CD14-positive monocyte (primary cell): Measurements from ENCODE around the gene NDST1. TPM values are rescaled to one million over a fixed set of nuclear protein-coding genes. Genes with fewer than 3 reads are reported as not detected.

Experiments
- DNase-seq, 3 donors: peaks; one replicate each; pipeline ENCODE4 v3.0.0-alpha.2; 2011 to 2022
- H2AFZ ChIP-seq: 2 replicates; pipeline ENCODE4 v1.6.0; 2012; ENCODE audit warnings: mild to moderate bottlenecking, low read depth, low read length, inconsistent platforms; ENCODE audit not compliant: insufficient read depth, poor library complexity, severe bottlenecking
- H3K27ac ChIP-seq, 2 donors: 1 replicate in 1 of 2; 2 replicates in 1 of 2; pipeline ENCODE4 v1.5.1; 2012 to 2013; ENCODE audit warnings: low read length in 2 of 2, control low read depth in 1 of 2, inconsistent platforms in 1 of 2, low read depth in 1 of 2, mild to moderate bottlenecking in 1 of 2
- H3K27me3 ChIP-seq, 2 donors: one replicate each; pipeline versions ENCODE4 v1.6.0 to v1.6.1; 2011 to 2013; ENCODE audit warnings: low read length in 2 of 2; ENCODE audit not compliant: control insufficient read depth in 2 of 2, insufficient read depth in 2 of 2
- H3K36me3 ChIP-seq, 2 donors: replicated peaks in 1 of 2; 1 replicate in 1 of 2; 2 replicates in 1 of 2; pipeline versions ENCODE4 v1.5.1 to v1.6.1; 2012 to 2013; ENCODE audit warnings: low read length in 2 of 2, control low read depth in 1 of 2, inconsistent platforms in 1 of 2, mild to moderate bottlenecking in 1 of 2; ENCODE audit not compliant: insufficient read depth in 2 of 2, control insufficient read depth in 1 of 2
- H3K4me1 ChIP-seq, 2 donors: 1 replicate in 1 of 2; 2 replicates in 1 of 2; pipeline versions ENCODE4 v1.5.1 to v1.6.1; 2012 to 2013; ENCODE audit warnings: low read length in 2 of 2, control low read depth in 1 of 2, inconsistent platforms in 1 of 2, mild to moderate bottlenecking in 1 of 2, moderate library complexity in 1 of 2; ENCODE audit not compliant: insufficient read depth in 2 of 2, control insufficient read depth in 1 of 2
- H3K4me2 ChIP-seq: replicated peaks from 2 replicates; pipeline ENCODE3; 2012; ENCODE audit warnings: low read length, moderate library complexity, mild to moderate bottlenecking; ENCODE audit not compliant: poor library complexity, severe bottlenecking; ENCODE audit errors: extremely low read depth
- H3K4me3 ChIP-seq, 3 experiments: fragments of 200-600 bp in 1 of 3; sonication (generic) in 1 of 3; replicated peaks in 1 of 3; 1 replicate in 2 of 3; 2 replicates in 1 of 3; pipeline ENCODE4 v1.5.1; 2011 to 2013; ENCODE audit warnings: low read length in 3 of 3, mild to moderate bottlenecking in 3 of 3, control low read depth in 2 of 3, low read depth in 2 of 3, inconsistent platforms in 1 of 3, moderate library complexity in 1 of 3
- H3K79me2 ChIP-seq: 2 replicates; pipeline ENCODE4 v1.6.0; 2012; ENCODE audit warnings: mild to moderate bottlenecking, control low read depth, inconsistent platforms, low read length, moderate library complexity; ENCODE audit not compliant: insufficient read depth
- H3K9ac ChIP-seq: 2 replicates; pipeline ENCODE4 v1.6.0; 2017; ENCODE audit warnings: low read length, mild to moderate bottlenecking; ENCODE audit not compliant: insufficient read depth, poor library complexity, severe bottlenecking
- H3K9me3 ChIP-seq, 2 donors: replicated peaks in 1 of 2; 1 replicate in 1 of 2; 2 replicates in 1 of 2; pipeline versions ENCODE4 v1.5.1 to v1.6.1; 2012 to 2013; ENCODE audit warnings: low read length in 2 of 2, control low read depth in 1 of 2; ENCODE audit not compliant: control insufficient read depth in 1 of 2, insufficient read depth in 1 of 2
- H4K20me1 ChIP-seq: 2 replicates; pipeline ENCODE4 v1.6.0; 2012; ENCODE audit warnings: mild to moderate bottlenecking, low read length, control low read depth, moderate library complexity; ENCODE audit not compliant: insufficient read depth
- H3K27ac Mint-ChIP-seq, 7 donors: one replicate each; pipeline ENCODE4 v1.8.0; 2020; ENCODE audit warnings: mild to moderate bottlenecking in 7 of 7, mixed read lengths in 7 of 7, moderate library complexity in 6 of 7, inconsistent platforms in 2 of 7
- H3K27me3 Mint-ChIP-seq, 3 donors: one replicate each; pipeline ENCODE4 v1.8.0; 2021 to 2022; ENCODE audit warnings: low read depth in 3 of 3, mild to moderate bottlenecking in 3 of 3, mixed read lengths in 3 of 3, moderate library complexity in 3 of 3, inconsistent platforms in 1 of 3
- H3K36me3 Mint-ChIP-seq, 2 donors: one replicate each; pipeline ENCODE4 v1.8.0; 2020; ENCODE audit warnings: mixed read lengths in 2 of 2, inconsistent platforms in 1 of 2, mild to moderate bottlenecking in 1 of 2
- H3K4me1 Mint-ChIP-seq: one replicate; pipeline ENCODE4 v1.8.0; 2020; ENCODE audit warnings: mild to moderate bottlenecking, mixed read lengths
- H3K4me3 Mint-ChIP-seq, 2 donors: one replicate each; pipeline ENCODE4 v1.8.0; 2020; ENCODE audit warnings: mild to moderate bottlenecking in 2 of 2, mixed read lengths in 2 of 2, moderate library complexity in 1 of 2
- H3K9me3 Mint-ChIP-seq, 7 donors: one replicate each; pipeline ENCODE4 v1.8.0; 2020 to 2022; ENCODE audit warnings: mixed read lengths in 7 of 7, mild to moderate bottlenecking in 6 of 7, moderate library complexity in 6 of 7, inconsistent platforms in 2 of 7
- CTCF ChIP-seq: fragments of 200-600 bp; IDR thresholded peaks from one replicate; pipeline ENCODE4 v1.8.0; 2022; ENCODE audit warnings: antibody characterized with exemption, mild to moderate bottlenecking
- WGBS: methylation state at CpG from one replicate; pipeline ENCODE4 v1.1.5; 2013; ENCODE audit warnings: missing lambda C conversion rate; ENCODE audit not compliant: insufficient coverage; 5-methylcytosine and 5-hydroxymethylcytosine counted together
- intact Hi-C, 2 donors: fragments of 100-400 bp; cut with micrococcal nuclease; formaldehyde crosslinking; loops; one replicate each; pipeline versions ENCODE4 v1.15.0 to v1.15.1; 2023
- polyA plus RNA-seq, 3 donors: library from polyadenylated mRNA; depleted of rRNA in 1 of 3; unstranded in 2 of 3; stranded (reverse) in 1 of 3; fragments of 300-500 nt in 2 of 3; fragments of >200 nt in 1 of 3; fragmentation: Illumina TruSeq in 2 of 3; gene quantifications; 1 replicate in 2 of 3; 2 replicates in 1 of 3; pipeline ENCODE4 v1.2.3, GENCODE V29; 2012 to 2021

Gene NDST1
- polyA plus RNA-seq, 3 donors, result 7.0 to 18.9 (median 7.5) TPM

- Histone ChIP-seq H3K36me3 (peaks cover 6 to 27% of the 10 kb centered on the region in 2 donors), H3K9ac (peak overlapping the region; percentile 11), H3K4me3 (peak overlapping the region in 1 of 3 experiments; percentile 92), H3K27me3 (no peaks in the 10 kb centered on the region), H2AFZ (no peak overlapping the region), H3K4me1 (peaks cover 55 to 57% of the 10 kb centered on the region in 2 donors), H3K79me2 (peaks cover 77% of the 10 kb centered on the region), H3K4me2 (peak overlapping the region; percentile 96), H3K9me3 (no peaks in the 10 kb centered on the region), H4K20me1 (peaks cover 48% of the 10 kb centered on the region), H3K27ac (peak overlapping the region; percentile 96 to 97)
- no peaks in the 10 kb centered on the region for H3K9me3 Mint-ChIP-seq
- peaks cover 66% of the 10 kb centered on the region for H3K4me1 Mint-ChIP-seq
- peaks cover 27 to 42% of the 10 kb centered on the region in 2 donors for H3K36me3 Mint-ChIP-seq
- peak overlapping the region; percentile 93 to 99 (median 97) for H3K27ac Mint-ChIP-seq
- peaks cover 0 to 3% (median 0%) of the 10 kb centered on the region in 3 donors for H3K27me3 Mint-ChIP-seq
- H3K4me3 Mint-ChIP-seq, result peak overlapping the region; percentile 78 to 92
- intact Hi-C loops, result loop anchor here in 1 of 2 donors (5.0 kb wide), 1 partner anchor 37 kb away; no protein-coding TSS in a partner anchor
- no peak for TF ChIP-seq CTCF
- WGBS, result no CpG with 5 or more reads among the region's 1 CpG
- no peak for DNase-seq
Measured at GRCh38 chr5:150490754-150491153, 17.2 kb upstream of the NDST1 start.

GRCh38 chr5:150491876-150492275 is 16.1 kb upstream of the NDST1 start:
- intact Hi-C loops, result loop anchor here in 1 of 2 donors (5.0 kb wide), 1 partner anchor 35 kb away; no protein-coding TSS in a partner anchor
- Histone ChIP-seq H3K36me3 (peaks cover 8 to 35% of the 10 kb centered on the region in 2 donors), H3K79me2 (peaks cover 81% of the 10 kb centered on the region), H3K4me2 (no peak overlapping the region), H3K27ac (peak overlapping the region in 1 of 2 donors; percentile 96), H3K9ac (no peak overlapping the region), H3K27me3 (no peaks in the 10 kb centered on the region), H3K9me3 (no peaks in the 10 kb centered on the region), H2AFZ (no peak overlapping the region), H4K20me1 (peaks cover 59% of the 10 kb centered on the region), H3K4me3 (no peak overlapping the region), H3K4me1 (peaks cover 59 to 63% of the 10 kb centered on the region in 2 donors)
- Mint-ChIP-seq H3K27me3 (peaks cover 0 to 3% (median 0%) of the 10 kb centered on the region in 3 donors), H3K4me3 (no peak overlapping the region), H3K4me1 (peaks cover 76% of the 10 kb centered on the region), H3K36me3 (peaks cover 35 to 52% of the 10 kb centered on the region in 2 donors), H3K9me3 (no peaks in the 10 kb centered on the region), H3K27ac (peak overlapping the region in 3 of 7 donors; percentile 11 to 99 (median 97))
- no peak for DNase-seq
- no peak for TF ChIP-seq CTCF
- 100% methylated on average over 2 of the region's 4 CpGs for WGBS
